ENCODE results near the gene WASL. TPM values are rescaled to one million over a fixed set of nuclear protein-coding genes. Genes with fewer than 3 reads are reported as not detected.
A peak's percentile ranks its signal among the peaks of the same experiment; 100 is the strongest.

The WASL gene
- total and polyA plus RNA-seq, 10 of the 15 experiments (the other 5 are each of a cell fraction or from before 2014, with no cell fraction given): 2.0 to 6.4 (median 3.5) TPM

DNA sequence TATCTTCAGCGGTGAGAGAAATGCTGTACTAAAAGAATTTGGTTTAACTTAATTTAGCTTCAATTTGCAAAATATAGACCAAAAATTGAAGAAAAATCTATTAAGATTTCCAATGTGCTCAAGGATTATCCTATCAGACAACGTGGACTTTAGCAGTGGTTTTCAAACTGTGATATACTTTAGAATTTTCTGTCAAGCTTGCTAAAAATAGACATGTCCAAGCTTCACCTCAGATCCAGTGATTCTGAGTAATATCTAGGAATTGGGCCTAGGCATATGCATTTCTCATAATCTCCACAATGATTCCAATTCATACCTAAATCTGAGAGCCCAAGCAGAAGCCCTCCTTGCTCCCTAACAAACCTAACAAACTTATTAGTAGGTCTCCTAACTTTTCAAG is 3.4 kb downstream of the WASL start:
- Histone ChIP-seq H4K20me1 (ENCODE audit: control insufficient read depth, insufficient read depth) (no peaks in the 10 kb centered on the region), H3K4me1 (ENCODE audit: control insufficient read depth, insufficient read depth, low read length) (no peaks in the 10 kb centered on the region), H3K9ac (ENCODE audit: control insufficient read depth, insufficient read depth, low read length) (no peak overlapping the region), H3K9me3 (replicated peaks; ENCODE audit: control insufficient read depth, insufficient read depth, low read length) (no peaks in the 10 kb centered on the region; the same call in 2 of the 3 replicates), H3K27ac (ENCODE audit: control insufficient read depth, insufficient read depth) (no peak overlapping the region), H3K36me3 (ENCODE audit: control insufficient read depth in 2 of 2, insufficient read depth in 2 of 2, low read length in 1 of 2) (no peaks in the 10 kb centered on the region), H3K27me3 (replicated peaks in 1 of 2; ENCODE audit: control insufficient read depth in 2 of 2, insufficient read depth in 2 of 2, low read length in 1 of 2) (no peaks in the 10 kb centered on the region), H2AFZ (ENCODE audit: control insufficient read depth, low read depth, low read length) (no peak overlapping the region), H3K4me2 (ENCODE audit: control insufficient read depth, insufficient read depth) (peak overlapping the region; percentile 54; the same call in 1 of the 2 replicates), H3K79me2 (ENCODE audit: control insufficient read depth, insufficient read depth, low read length) (peaks cover 86% of the 10 kb centered on the region), H3K4me3 (peak overlapping the region; percentile 95)
- ChIA-PET SMC1A (ENCODE audit: uncharacterized antibody, unreplicated experiment) (interaction anchor here (0.7 to 1.8 kb wide), 17 partner anchors 8 to 127 kb away, joined by 3 to 12 read pairs (median 4); no protein-coding TSS in a partner anchor), RAD21 (ENCODE audit: unreplicated experiment) (interaction anchor here (0.7 to 1.8 kb wide), 5 partner anchors 11 to 53 kb away, joined by 3 to 5 read pairs (median 4); no protein-coding TSS in a partner anchor), CTCF (interaction anchor here (0.7 to 1.7 kb wide), 9 partner anchors 18 to 187 kb away, joined by 3 to 6 read pairs (median 4); no protein-coding TSS in a partner anchor), POLR2A (interaction anchor here (0.8 to 1.4 kb wide), 4 partner anchors 12 to 63 kb away, joined by 3 to 7 read pairs (median 4); no protein-coding TSS in a partner anchor)
- WGBS (ENCODE audit: insufficient coverage, insufficient replicate concordance, low lambda C conversion rate, missing lambda C conversion rate): 68% methylated on average over 2 of the region's 2 CpGs
- intact Hi-C loops (cut with micrococcal nuclease; ENCODE audit: unreplicated experiment) (loop anchor here (5.0 kb wide), 1 partner anchor 208 kb away; no protein-coding TSS in a partner anchor), in situ Hi-C loops (cut with MboI) (no loop called here)
- TF ChIP-seq SRF (IDR thresholded peaks at IDR 0.05; ENCODE audit: low read depth in 2 of 2, low read length in 2 of 2): no peak
- BruUV-seq (replicated peaks): no TSS peak
- FAIRE-seq: no peak
- ATAC-seq: no peak
- DNase-seq (ENCODE audit: low read depth, low spot score): no peak

DNA sequence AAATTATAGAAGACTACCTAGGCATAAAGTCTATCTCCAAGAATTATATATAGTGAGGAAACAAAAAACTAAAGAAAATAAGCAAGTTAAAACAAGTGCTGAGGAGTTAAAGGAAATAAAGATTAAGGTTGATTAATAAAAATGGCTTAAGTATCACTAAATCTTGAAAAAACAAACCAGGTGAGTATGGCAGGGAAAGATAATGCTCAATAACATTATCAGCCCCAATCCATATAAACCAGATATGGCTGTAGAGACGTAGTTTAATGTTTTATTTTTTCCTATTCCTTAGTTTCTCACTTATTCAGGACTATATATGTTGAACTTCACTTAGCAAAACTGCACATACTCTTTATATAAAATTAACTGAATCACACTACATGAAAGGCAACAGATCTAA is 4.4 kb downstream of the WASL start:
- H3K79me2 ChIP-seq (ENCODE audit: control insufficient read depth, insufficient read depth, low read length): peaks cover 94% of the 10 kb centered on the region
- FAIRE-seq (no peak), ATAC-seq (no peak), DNase-seq (ENCODE audit: low read depth, low spot score) (no peak)
- H3K4me1 ChIP-seq (ENCODE audit: control insufficient read depth, insufficient read depth, low read length): no peaks in the 10 kb centered on the region
- no peak overlapping the region for H3K4me3 ChIP-seq
- RAD21 ChIA-PET (ENCODE audit: unreplicated experiment): no interaction called here
- BruUV-seq (replicated peaks): no TSS peak
- 96% methylated on average over 1 of the region's 1 CpG for WGBS (ENCODE audit: insufficient coverage, insufficient replicate concordance, low lambda C conversion rate, missing lambda C conversion rate)
- no peaks in the 10 kb centered on the region for H3K36me3 ChIP-seq (ENCODE audit: control insufficient read depth in 2 of 2, insufficient read depth in 2 of 2, low read length in 1 of 2)
- no peaks in the 10 kb centered on the region for H4K20me1 ChIP-seq (ENCODE audit: control insufficient read depth, insufficient read depth)
- H3K27me3 ChIP-seq (replicated peaks in 1 of 2; ENCODE audit: control insufficient read depth in 2 of 2, insufficient read depth in 2 of 2, low read length in 1 of 2): no peaks in the 10 kb centered on the region
- CTCF ChIA-PET: interaction anchor here (0.8 to 1.4 kb wide), 4 partner anchors 10 to 43 kb away, joined by 3 read pairs; no protein-coding TSS in a partner anchor
- H3K9me3 ChIP-seq (replicated peaks; ENCODE audit: control insufficient read depth, insufficient read depth, low read length): no peaks in the 10 kb centered on the region; the same call in 2 of the 3 replicates
- no peak overlapping the region for H3K27ac ChIP-seq (ENCODE audit: control insufficient read depth, insufficient read depth)
- in situ Hi-C loops (cut with MboI): no loop called here
- intact Hi-C loops (cut with micrococcal nuclease; ENCODE audit: unreplicated experiment): no loop called here
- H3K9ac ChIP-seq (ENCODE audit: control insufficient read depth, insufficient read depth, low read length): no peak overlapping the region
- no peak for TF ChIP-seq MYB (IDR thresholded peaks at IDR 0.05; ENCODE audit: borderline replicate concordance, low read depth, low read length)
- no peak for TF ChIP-seq RELA (IDR thresholded peaks at IDR 0.05; ENCODE audit: borderline replicate concordance, partially characterized antibody)
- no peak for TF ChIP-seq EGR1 (IDR thresholded peaks at IDR 0.05; ENCODE audit: borderline replicate concordance in 1 of 2, low read depth in 2 of 2, low read length in 2 of 2)
- TF ChIP-seq ELK1 (IDR thresholded peaks at IDR 0.05; ENCODE audit: low read depth, low read length): no peak
- no peak for TF ChIP-seq EED (IDR thresholded peaks at IDR 0.05; ENCODE audit: low read depth)
- TF ChIP-seq SREBF1 (IDR thresholded peaks at IDR 0.05; ENCODE audit: low read length): no peak
- no peak for TF ChIP-seq RCOR1 (conservative IDR thresholded peaks at IDR 0.05; ENCODE audit: low read depth, low read length)
- no peak for TF ChIP-seq HDGF (IDR thresholded peaks at IDR 0.05)
- TF ChIP-seq EP300 (IDR thresholded peaks at IDR 0.05; ENCODE audit: borderline replicate concordance in 1 of 2, control insufficient read depth in 1 of 2, low read depth in 2 of 2, low read length in 2 of 2): no peak
- no peak for TF ChIP-seq HDAC2 (IDR thresholded peaks at IDR 0.05)
- no peak for TF ChIP-seq KAT2A (conservative IDR thresholded peaks at IDR 0.05; ENCODE audit: control insufficient read depth, low read depth, low read length)
- no peak for TF ChIP-seq CTCF (IDR thresholded peaks at IDR 0.05 in 2 of 3, conservative IDR thresholded peaks at IDR 0.05 in 1 of 3; ENCODE audit: control insufficient read depth in 2 of 3, extremely low read depth in 1 of 3, insufficient read depth in 1 of 3, low read depth in 3 of 3, low read length in 3 of 3)
- TF ChIP-seq ATF7 (IDR thresholded peaks at IDR 0.05; ENCODE audit: low read depth): no peak
- H2AFZ ChIP-seq (ENCODE audit: control insufficient read depth, low read depth, low read length): no peak overlapping the region
- POLR2A ChIA-PET: interaction anchor here (0.7 kb wide), 2 partner anchors 14 to 54 kb away, joined by 3 read pairs; no protein-coding TSS in a partner anchor
- peak overlapping the region; percentile 4; the same call in 1 of the 2 replicates for H3K4me2 ChIP-seq (ENCODE audit: control insufficient read depth, insufficient read depth)
- SMC1A ChIA-PET (ENCODE audit: uncharacterized antibody, unreplicated experiment): interaction anchor here (1.1 to 1.7 kb wide), 3 partner anchors 54 to 1080 kb away, joined by 3 to 5 read pairs (median 3); no protein-coding TSS in a partner anchor
